Choroid plexus epithelial cell (primary cell): ENCODE results near the gene DNAJC12.

ENCODE experiments used
- DNase-seq: peaks from one replicate; pipeline ENCODE4 v3.0.0-alpha.2; 2010; ENCODE audit warnings: low read depth
- H3K4me3 ChIP-seq: 2 replicates; pipeline ENCODE4 v1.5.1; 2011; ENCODE audit warnings: low read depth, mild to moderate bottlenecking, control low read depth, low read length, moderate library complexity
- CTCF ChIP-seq: conservative IDR thresholded peaks from 2 replicates; pipeline ENCODE4 v1.5.1; 2011; ENCODE audit warnings: low read depth, mild to moderate bottlenecking, control low read depth, inconsistent platforms, low read length, moderate library complexity

Gene DNAJC12

GRCh38 chr10:67804395-67804678 lies 33.7 kb downstream of the DNAJC12 start:
- DNase-seq = no peak
- no peak overlapping the region for H3K4me3 ChIP-seq
- TF ChIP-seq CTCF = no peak

- no peak for TF ChIP-seq CTCF
- H3K4me3 ChIP-seq = no peak overlapping the region
- peak; percentile 22 for DNase-seq
These were observed 34.2 kb downstream of the DNAJC12 start for GRCh38 chr10:67803588-67804394.

- no peak overlapping the region for H3K4me3 ChIP-seq
- no peak for TF ChIP-seq CTCF
- DNase-seq = no peak
These were observed 35.0 kb downstream of the DNAJC12 start for GRCh38 chr10:67802767-67803538.

GRCh38 chr10:67801118-67801517 lies 36.9 kb downstream of the DNAJC12 start:
- no peak overlapping the region for H3K4me3 ChIP-seq
- DNase-seq = no peak
- no peak for TF ChIP-seq CTCF

- no peak for TF ChIP-seq CTCF
- no peak for DNase-seq
- no peak overlapping the region for H3K4me3 ChIP-seq
These were observed 43.0 kb downstream of the DNAJC12 start for GRCh38 chr10:67794909-67795460.

- DNase-seq = no peak
- no peak for TF ChIP-seq CTCF
- H3K4me3 ChIP-seq = no peak overlapping the region
These were observed 43.7 kb downstream of the DNAJC12 start for GRCh38 chr10:67794256-67794655.
